Esophagus muscularis mucosa (tissue), 4 donors: Measurements from ENCODE around the gene ZIC2. TPM values are rescaled to one million over a fixed set of nuclear protein-coding genes. Genes with fewer than 3 reads are reported as not detected.
A peak's percentile ranks its signal among the peaks of the same experiment; 100 is the strongest.

Source experiments
- DNase-seq: peaks from one replicate; pipeline ENCODE4 v3.0.0-alpha.2; 2017; ENCODE audit errors: extremely low spot score
- H3K27ac ChIP-seq, 4 donors: fragments of 200-600 bp; sonication (generic); replicated peaks in 1 of 4; 1 replicate in 3 of 4; 2 replicates in 1 of 4; pipeline ENCODE4 v1.5.1; 2016 to 2019; ENCODE audit warnings: mild to moderate bottlenecking in 1 of 4
- H3K27me3 ChIP-seq, 4 donors: fragments of 200-600 bp; sonication (generic); one replicate each; pipeline versions ENCODE4 v1.5.1 to v1.6.0; 2016 to 2019
- H3K36me3 ChIP-seq, 4 donors: fragments of 200-600 bp; sonication (generic); one replicate each; pipeline ENCODE4 v1.5.1; 2016 to 2019
- H3K4me1 ChIP-seq, 4 donors: fragments of 200-600 bp; sonication (generic); one replicate each; pipeline ENCODE4 v1.5.1; 2016 to 2019
- H3K4me3 ChIP-seq, 4 donors: fragments of 200-600 bp; sonication (generic); 1 replicate in 2 of 4; 2 replicates in 2 of 4; pipeline ENCODE4 v1.5.1; 2016 to 2019; ENCODE audit warnings: mild to moderate bottlenecking in 4 of 4, moderate library complexity in 1 of 4
- H3K9me3 ChIP-seq, 4 donors: fragments of 200-600 bp; sonication (generic); 1 replicate in 3 of 4; 2 replicates in 1 of 4; pipeline ENCODE4 v1.5.1; 2016 to 2019
- EP300 ChIP-seq: sonication (generic); formaldehyde crosslinking; IDR thresholded peaks from one replicate; pipeline ENCODE4 v1.6.1; 2017; ENCODE audit warnings: antibody characterized with exemption
- POLR2A ChIP-seq: fragments of 450-650 bp; IDR thresholded peaks from one replicate; pipeline ENCODE4 v1.6.1; 2017; ENCODE audit warnings: antibody characterized with exemption, moderate library complexity, mild to moderate bottlenecking, low read depth
- POLR2AphosphoS5 ChIP-seq, 2 donors: sonication (generic); formaldehyde crosslinking; IDR thresholded peaks; one replicate each; pipeline ENCODE4 v1.6.1; 2017; ENCODE audit warnings: antibody characterized with exemption in 2 of 2
- WGBS: methylation state at CpG from one replicate; pipeline ENCODE4 v1.1.5; 2018; 5-methylcytosine and 5-hydroxymethylcytosine counted together
- intact Hi-C: fragments of 100-400 bp; cut with DNase I; formaldehyde crosslinking; loops from one replicate; pipeline ENCODE4 v1.15.1; 2023
- total RNA-seq, 4 donors: library from RNA; depleted of rRNA; stranded (reverse); fragments of >200 nt; gene quantifications; one replicate each; pipeline versions ENCODE4 v1.1.0 to v1.2.1, GENCODE V29; 2016
- TF ChIP-seq, protein P1 (sequence below), 3 experiments: fragments of 200-600 bp in 2 of 3; fragments of 450-650 bp in 1 of 3; sonication (generic) in 2 of 3; IDR thresholded peaks; one replicate each; pipeline ENCODE4 v1.5.1; 2017 to 2019; ENCODE audit warnings: antibody characterized with exemption in 3 of 3, mild to moderate bottlenecking in 2 of 3, moderate library complexity in 1 of 3

ZIC2 gene
- total RNA-seq, 4 donors from 2014 or later, result not detected

DNA sequence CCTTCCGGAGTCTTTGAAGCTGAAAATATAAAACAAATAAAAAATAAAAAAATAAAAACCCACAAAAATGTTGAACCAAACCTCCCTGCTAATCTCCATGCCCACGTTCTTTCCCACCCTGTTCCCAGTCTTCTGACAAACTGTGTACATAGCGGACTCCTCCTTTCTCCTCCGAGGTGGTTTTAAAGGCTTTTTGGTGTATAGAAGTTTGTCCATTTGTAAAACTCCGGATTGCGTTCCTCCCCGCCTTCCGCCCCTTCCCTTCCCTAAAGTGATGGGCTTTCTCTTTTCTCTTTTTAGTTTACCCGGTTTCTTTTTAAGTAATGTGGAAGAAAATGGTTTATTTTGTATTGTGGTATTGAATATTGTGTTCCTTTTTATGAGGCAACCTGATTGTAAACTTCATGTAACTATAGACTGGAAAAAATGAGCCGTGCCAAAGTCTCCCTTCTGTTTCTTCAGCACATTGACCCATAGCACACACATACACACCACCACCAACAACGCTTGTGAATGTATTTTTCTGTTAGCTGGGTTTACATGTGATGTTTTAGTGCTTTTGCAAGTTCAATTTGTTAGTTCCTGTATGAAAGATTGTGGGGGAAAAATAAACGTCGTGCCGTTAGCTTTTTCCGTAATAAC lies 4.4 kb downstream of the ZIC2 start:
- no peaks in the 10 kb centered on the region for H3K36me3 ChIP-seq
- H3K9me3 ChIP-seq, result no peaks in the 10 kb centered on the region
- no peak overlapping the region for H3K27ac ChIP-seq
- peak; percentile 29 for DNase-seq
- TF ChIP-seq POLR2A (no peak), EP300 (no peak), POLR2AphosphoS5 (IDR thresholded peaks at IDR 0.05) (no peak)
- TF ChIP-seq, protein P1, sequence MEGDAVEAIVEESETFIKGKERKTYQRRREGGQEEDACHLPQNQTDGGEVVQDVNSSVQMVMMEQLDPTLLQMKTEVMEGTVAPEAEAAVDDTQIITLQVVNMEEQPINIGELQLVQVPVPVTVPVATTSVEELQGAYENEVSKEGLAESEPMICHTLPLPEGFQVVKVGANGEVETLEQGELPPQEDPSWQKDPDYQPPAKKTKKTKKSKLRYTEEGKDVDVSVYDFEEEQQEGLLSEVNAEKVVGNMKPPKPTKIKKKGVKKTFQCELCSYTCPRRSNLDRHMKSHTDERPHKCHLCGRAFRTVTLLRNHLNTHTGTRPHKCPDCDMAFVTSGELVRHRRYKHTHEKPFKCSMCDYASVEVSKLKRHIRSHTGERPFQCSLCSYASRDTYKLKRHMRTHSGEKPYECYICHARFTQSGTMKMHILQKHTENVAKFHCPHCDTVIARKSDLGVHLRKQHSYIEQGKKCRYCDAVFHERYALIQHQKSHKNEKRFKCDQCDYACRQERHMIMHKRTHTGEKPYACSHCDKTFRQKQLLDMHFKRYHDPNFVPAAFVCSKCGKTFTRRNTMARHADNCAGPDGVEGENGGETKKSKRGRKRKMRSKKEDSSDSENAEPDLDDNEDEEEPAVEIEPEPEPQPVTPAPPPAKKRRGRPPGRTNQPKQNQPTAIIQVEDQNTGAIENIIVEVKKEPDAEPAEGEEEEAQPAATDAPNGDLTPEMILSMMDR (IDR thresholded peaks at IDR 0.05), result no peak
- WGBS, result 33% methylated on average over 15 of the region's 15 CpGs
- H3K4me1 ChIP-seq, result peaks cover 16 to 68% (median 55%) of the 10 kb centered on the region in 4 donors
- peaks cover 31 to 100% (median 94%) of the 10 kb centered on the region in 4 donors for H3K27me3 ChIP-seq
- H3K4me3 ChIP-seq, result no peak overlapping the region
- intact Hi-C loops, result loop anchor here (10.0 kb wide), 1 partner anchor 99 kb away; the partner anchor contains the start of gene PCCA

- H3K36me3 ChIP-seq, result no peaks in the 10 kb centered on the region
- WGBS, result 29% methylated on average over 8 of the region's 8 CpGs
- TF ChIP-seq EP300, result no peak
- H3K27ac ChIP-seq, result no peak overlapping the region
- peaks cover 10 to 68% (median 54%) of the 10 kb centered on the region in 4 donors for H3K4me1 ChIP-seq
- no peak for DNase-seq
- intact Hi-C loops, result loop anchor here (10.0 kb wide), 1 partner anchor 98 kb away; the partner anchor contains the start of gene PCCA
- H3K27me3 ChIP-seq, result peaks cover 31 to 100% (median 95%) of the 10 kb centered on the region in 4 donors
- H3K9me3 ChIP-seq, result no peaks in the 10 kb centered on the region
- no peak overlapping the region for H3K4me3 ChIP-seq
These were observed 5.2 kb downstream of the ZIC2 start for GRCh38 chr13:99986741-99987140.

GRCh38 chr13:99987154-99988019 lies 5.8 kb downstream of the ZIC2 start:
- H3K4me3 ChIP-seq, result no peak overlapping the region
- peaks cover 4 to 67% (median 50%) of the 10 kb centered on the region in 4 donors for H3K4me1 ChIP-seq
- 19% methylated on average over 19 of the region's 20 CpGs for WGBS
- H3K27me3 ChIP-seq, result peaks cover 25 to 100% (median 96%) of the 10 kb centered on the region in 4 donors
- H3K36me3 ChIP-seq, result no peaks in the 10 kb centered on the region
- H3K27ac ChIP-seq, result no peak overlapping the region
- no peaks in the 10 kb centered on the region for H3K9me3 ChIP-seq
- DNase-seq, result no peak
- TF ChIP-seq POLR2A (no peak), EP300 (no peak), POLR2AphosphoS5 (IDR thresholded peaks at IDR 0.05) (no peak)
- TF ChIP-seq, protein P1 (IDR thresholded peaks at IDR 0.05), result no peak
- intact Hi-C loops, result loop anchor here (10.0 kb wide), 1 partner anchor 97 kb away; the partner anchor contains the start of gene PCCA

DNA sequence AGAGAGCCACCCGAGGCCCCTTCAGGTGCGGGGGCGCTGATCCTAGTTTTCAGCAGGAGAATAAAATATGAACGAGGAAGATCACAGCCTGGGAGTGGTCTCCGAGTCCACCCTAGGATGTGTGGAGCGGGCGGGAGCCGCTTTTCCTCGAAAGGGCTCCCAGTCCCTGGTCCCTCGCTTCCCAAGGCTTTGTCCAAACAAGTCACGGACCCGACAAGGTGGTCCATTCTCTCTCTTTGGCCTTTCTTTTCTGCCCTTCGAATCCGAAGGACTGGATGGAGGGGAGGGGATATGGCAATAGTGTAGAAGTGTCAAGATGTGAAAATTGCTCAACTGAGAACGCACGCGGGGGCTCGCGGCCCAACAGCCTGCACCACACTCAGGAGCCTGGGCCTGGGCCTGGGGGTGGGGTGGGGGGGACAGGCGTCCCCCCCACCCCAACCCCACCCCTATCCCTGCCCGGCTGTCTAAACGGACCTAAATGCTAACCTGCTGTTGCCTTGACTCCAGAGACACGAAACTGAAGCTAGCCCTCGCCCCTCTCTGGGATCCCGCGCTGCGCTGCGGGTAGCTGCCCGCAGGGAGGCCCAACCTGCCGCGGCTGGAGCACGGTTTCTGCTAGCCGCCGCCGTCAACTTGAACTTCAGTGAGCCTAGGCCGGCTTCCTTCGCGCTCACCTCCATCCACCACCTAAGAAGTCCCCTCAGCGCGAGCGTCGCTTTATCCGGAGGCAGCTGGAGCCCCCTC lies 7.1 kb downstream of the ZIC2 start:
- Histone ChIP-seq H3K4me3 (no peak overlapping the region), H3K27me3 (peaks cover 13 to 100% (median 95%) of the 10 kb centered on the region in 4 donors), H3K4me1 (peaks cover 2 to 55% (median 40%) of the 10 kb centered on the region in 4 donors), H3K9me3 (no peaks in the 10 kb centered on the region), H3K36me3 (no peaks in the 10 kb centered on the region), H3K27ac (no peak overlapping the region)
- TF ChIP-seq EP300 (no peak), POLR2AphosphoS5 (IDR thresholded peaks at IDR 0.05) (no peak), POLR2A (no peak)
- TF ChIP-seq, protein P1 (IDR thresholded peaks at IDR 0.05), result no peak
- intact Hi-C loops, result loop anchor here (10.0 kb wide), 1 partner anchor 96 kb away; the partner anchor contains the start of gene PCCA
- 5% methylated on average over 21 of the region's 43 CpGs for WGBS
- DNase-seq, result no peak
